Tibial nerve (tissue), 4 donors: ENCODE results near the gene AHCYL1.

Experiments used
- CTCF ChIP-seq, 5 experiments: fragments of 200-600 bp in 3 of 5; fragments of 450-650 bp in 2 of 5; sonication (generic) in 3 of 5; IDR thresholded peaks; one replicate each; pipeline ENCODE4 v1.5.1; 2016 to 2019; ENCODE audit warnings: antibody characterized with exemption in 5 of 5, mild to moderate bottlenecking in 3 of 5, moderate library complexity in 2 of 5
- EP300 ChIP-seq, 2 donors: sonication (generic); formaldehyde crosslinking; IDR thresholded peaks; one replicate each; pipeline ENCODE4 v1.6.1; 2017; ENCODE audit warnings: antibody characterized with exemption in 2 of 2, mild to moderate bottlenecking in 1 of 2
- POLR2A ChIP-seq, 2 donors: fragments of 450-650 bp; IDR thresholded peaks; one replicate each; pipeline ENCODE4 v1.6.1; 2017; ENCODE audit warnings: antibody characterized with exemption in 2 of 2, mild to moderate bottlenecking in 2 of 2, moderate library complexity in 2 of 2

- TF ChIP-seq POLR2A (IDR thresholded peaks at IDR 0.05) (no peak), EP300 (IDR thresholded peaks at IDR 0.05) (no peak), CTCF (IDR thresholded peaks at IDR 0.05) (no peak)
Measured at GRCh38 chr1:110055493-110056284, 71.1 kb downstream of the AHCYL1 start.
